ENCODE results near the gene INVS.

DNA sequence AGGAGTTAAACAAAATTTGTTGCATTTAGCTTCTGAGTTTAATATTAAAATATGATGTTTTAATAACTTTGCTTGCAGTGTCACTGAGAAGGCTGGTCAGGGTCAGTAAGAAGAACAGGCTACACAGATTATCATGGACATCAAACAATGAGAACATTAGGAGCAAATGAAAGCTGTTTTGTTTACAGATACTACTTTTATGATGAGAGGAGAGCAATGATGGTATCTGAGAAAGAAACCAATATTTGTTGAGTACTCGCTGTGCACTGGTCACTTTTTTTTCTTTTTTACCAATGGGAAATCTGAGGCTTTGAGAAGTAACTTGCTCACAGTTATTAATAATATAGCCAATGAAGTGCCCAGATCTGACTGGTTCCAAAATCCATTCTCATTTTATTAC is 109.6 kb downstream of the INVS start:
- TF ChIP-seq, protein P1, sequence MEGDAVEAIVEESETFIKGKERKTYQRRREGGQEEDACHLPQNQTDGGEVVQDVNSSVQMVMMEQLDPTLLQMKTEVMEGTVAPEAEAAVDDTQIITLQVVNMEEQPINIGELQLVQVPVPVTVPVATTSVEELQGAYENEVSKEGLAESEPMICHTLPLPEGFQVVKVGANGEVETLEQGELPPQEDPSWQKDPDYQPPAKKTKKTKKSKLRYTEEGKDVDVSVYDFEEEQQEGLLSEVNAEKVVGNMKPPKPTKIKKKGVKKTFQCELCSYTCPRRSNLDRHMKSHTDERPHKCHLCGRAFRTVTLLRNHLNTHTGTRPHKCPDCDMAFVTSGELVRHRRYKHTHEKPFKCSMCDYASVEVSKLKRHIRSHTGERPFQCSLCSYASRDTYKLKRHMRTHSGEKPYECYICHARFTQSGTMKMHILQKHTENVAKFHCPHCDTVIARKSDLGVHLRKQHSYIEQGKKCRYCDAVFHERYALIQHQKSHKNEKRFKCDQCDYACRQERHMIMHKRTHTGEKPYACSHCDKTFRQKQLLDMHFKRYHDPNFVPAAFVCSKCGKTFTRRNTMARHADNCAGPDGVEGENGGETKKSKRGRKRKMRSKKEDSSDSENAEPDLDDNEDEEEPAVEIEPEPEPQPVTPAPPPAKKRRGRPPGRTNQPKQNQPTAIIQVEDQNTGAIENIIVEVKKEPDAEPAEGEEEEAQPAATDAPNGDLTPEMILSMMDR (IDR thresholded peaks at IDR 0.05 in 4 of 5, conservative IDR thresholded peaks at IDR 0.05 in 1 of 5), result no peak
- no peak for TF ChIP-seq POLR2A (IDR thresholded peaks at IDR 0.05)
